PC-9 (cell line): ENCODE data around the gene DCP1B. TPM values are rescaled to one million over a fixed set of nuclear protein-coding genes. Genes with fewer than 3 reads are reported as not detected.

Experiments
- BruUV-seq: library from RNA; stranded (reverse); fragments of 400-500 nt; replicated peaks from 2 replicates; lab custom pipeline; 2021; lab: Mats Ljungman, UMichigan
- CTCF ChIA-PET: fragments of 300-600 bp; sonication (Branson Sonifier 250); formaldehyde crosslinking; loops from one replicate; lab custom pipeline; 2022; ENCODE audit warnings: antibody characterized with exemption; lab: Charles Lee
- POLR2A ChIA-PET: fragments of 300-600 bp; sonication (Branson Sonifier 250); formaldehyde crosslinking; loops from one replicate; lab custom pipeline; 2022; ENCODE audit warnings: antibody characterized with exemption; ENCODE audit not compliant: unreplicated experiment; lab: Charles Lee
- DNase-seq, 2 experiments: peaks; one replicate each; pipeline versions ENCODE4 v3.0.0 to v3.0.0-alpha.2; 2015 to 2022; ENCODE audit warnings: mixed read lengths in 1 of 2
- H2AFZ ChIP-seq: fragments of 200-600 bp; sonication (generic); 2 replicates; pipeline ENCODE4 v1.8.1; 2017; ENCODE audit warnings: antibody characterized with exemption
- H3F3A ChIP-seq: fragments of 200-600 bp; sonication (generic); 2 replicates; pipeline ENCODE4 v1.8.1; 2017; ENCODE audit warnings: antibody characterized with exemption, mild to moderate bottlenecking, low read depth; ENCODE audit not compliant: insufficient read depth
- H3K27ac ChIP-seq: fragments of 200-600 bp; sonication (generic); 2 replicates; pipeline ENCODE4 v1.6.1; 2016; ENCODE audit warnings: mixed run types
- H3K27me3 ChIP-seq: fragments of 200-600 bp; sonication (generic); 2 replicates; pipeline ENCODE4 v1.6.1; 2016; ENCODE audit warnings: low read depth, mixed run types; ENCODE audit not compliant: insufficient read depth
- H3K36me3 ChIP-seq: fragments of 200-600 bp; sonication (generic); 2 replicates; pipeline ENCODE4 v1.6.1; 2016; ENCODE audit warnings: low read depth, mixed run types
- H3K4me1 ChIP-seq: fragments of 200-600 bp; sonication (generic); replicated peaks from 2 replicates; pipeline ENCODE4 v1.6.1; 2016; ENCODE audit warnings: mixed run types; ENCODE audit not compliant: insufficient read depth
- H3K4me2 ChIP-seq: fragments of 200-600 bp; sonication (generic); 2 replicates; pipeline ENCODE4 v1.6.1; 2017; ENCODE audit warnings: mixed run types
- H3K4me3 ChIP-seq: fragments of 200-600 bp; sonication (generic); 2 replicates; pipeline ENCODE4 v1.6.1; 2016; ENCODE audit warnings: mixed run types
- H3K79me2 ChIP-seq: fragments of 200-600 bp; sonication (generic); 2 replicates; pipeline ENCODE4 v1.6.1; 2017; ENCODE audit warnings: low read depth, mixed run types
- H3K9me2 ChIP-seq: fragments of 200-600 bp; sonication (generic); 2 replicates; pipeline ENCODE4 v1.8.1; 2017; ENCODE audit warnings: mild to moderate bottlenecking; ENCODE audit not compliant: insufficient read depth
- H3K9me3 ChIP-seq: fragments of 200-600 bp; sonication (generic); 2 replicates; pipeline ENCODE4 v1.8.1; 2016; ENCODE audit warnings: low read depth; ENCODE audit not compliant: insufficient read depth
- H4K20me1 ChIP-seq: fragments of 200-600 bp; sonication (generic); 2 replicates; pipeline ENCODE4 v1.8.1; 2017; ENCODE audit not compliant: insufficient read depth
- CTCF ChIP-seq: fragments of 200-600 bp; sonication (generic); conservative IDR thresholded peaks from 2 replicates; pipeline ENCODE4 v1.6.1; 2017; ENCODE audit warnings: mixed run types, antibody characterized with exemption, mild to moderate bottlenecking, moderate library complexity
- EZH2 ChIP-seq: fragments of 200-600 bp; sonication (generic); IDR thresholded peaks from 2 replicates; pipeline ENCODE4 v1.8.0; 2017; ENCODE audit warnings: antibody characterized with exemption, low read depth
- intact Hi-C: fragments of 100-400 bp; cut with micrococcal nuclease; formaldehyde crosslinking; loops from one replicate; pipeline ENCODE4 v1.10.0; 2022; ENCODE audit not compliant: unreplicated experiment
- total RNA-seq: library from RNA; stranded (reverse); gene quantifications from 2 replicates; pipeline ENCODE4 v1.2.3, GENCODE V29; 2021

Gene DCP1B
- total RNA-seq, 1 experiment from 2014 or later = 6.8 TPM

- no TSS peak for BruUV-seq
- CTCF ChIA-PET = no interaction called here
Measured at GRCh38 chr12:1908758-1909157, 95.5 kb downstream of the DCP1B start.

GRCh38 chr12:1907652-1908611, 96.3 kb downstream of the DCP1B start:
- intact Hi-C loops = no loop called here
- peak in 1 of 2 experiments; percentile 31 for DNase-seq
- H3K79me2 ChIP-seq = no peaks in the 10 kb centered on the region
- H3K9me3 ChIP-seq = no peaks in the 10 kb centered on the region; the same call in 1 of the 2 replicates
- BruUV-seq = no TSS peak
- no peaks in the 10 kb centered on the region for H3K36me3 ChIP-seq
- no peaks in the 10 kb centered on the region for H3K9me2 ChIP-seq
- no peaks in the 10 kb centered on the region; the same call in 1 of the 2 replicates for H3K27me3 ChIP-seq
- POLR2A ChIA-PET = no interaction called here
- H2AFZ ChIP-seq = no peak overlapping the region
- H3F3A ChIP-seq = no peaks in the 10 kb centered on the region
- H3K4me1 ChIP-seq = 0 out of 2 replicates have a peak, but pooled peaks cover 4% of the 10 kb centered on the region
- H3K27ac ChIP-seq = no peak overlapping the region
- no peak overlapping the region for H3K4me3 ChIP-seq
- H3K4me2 ChIP-seq = no peak overlapping the region
- TF ChIP-seq CTCF = no peak
- no peak for TF ChIP-seq EZH2
- no peaks in the 10 kb centered on the region for H4K20me1 ChIP-seq
- CTCF ChIA-PET = no interaction called here

More at GRCh38 chr12:1908758-1909157, 95.5 kb downstream of the DCP1B start:
- no peak overlapping the region for H3K27ac ChIP-seq
- no peak for DNase-seq
- intact Hi-C loops = no loop called here
- no peaks in the 10 kb centered on the region for H3K36me3 ChIP-seq
- H3K4me1 ChIP-seq = 0 out of 2 replicates have a peak, but pooled peaks cover 4% of the 10 kb centered on the region
- no peak overlapping the region for H2AFZ ChIP-seq
- no peaks in the 10 kb centered on the region; the same call in 1 of the 2 replicates for H3K27me3 ChIP-seq
- no peaks in the 10 kb centered on the region for H4K20me1 ChIP-seq
- POLR2A ChIA-PET = no interaction called here
- TF ChIP-seq EZH2 (no peak), CTCF (no peak)
- H3F3A ChIP-seq = no peaks in the 10 kb centered on the region
- no peaks in the 10 kb centered on the region; the same call in 1 of the 2 replicates for H3K9me3 ChIP-seq
- H3K79me2 ChIP-seq = no peaks in the 10 kb centered on the region
- H3K4me3 ChIP-seq = no peak overlapping the region
- H3K4me2 ChIP-seq = no peak overlapping the region
- H3K9me2 ChIP-seq = no peaks in the 10 kb centered on the region

GRCh38 chr12:1906579-1906978, 97.7 kb downstream of the DCP1B start:
- no TSS peak for BruUV-seq

More at GRCh38 chr12:1906579-1906978, 97.7 kb downstream of the DCP1B start:
- H3K4me1 ChIP-seq = no peaks in the 10 kb centered on the region
- H3K36me3 ChIP-seq = no peaks in the 10 kb centered on the region
- no peak overlapping the region for H2AFZ ChIP-seq
- H3K4me3 ChIP-seq = no peak overlapping the region
- H3F3A ChIP-seq = no peaks in the 10 kb centered on the region
- no peak overlapping the region for H3K27ac ChIP-seq
- no peak overlapping the region for H3K4me2 ChIP-seq
- H4K20me1 ChIP-seq = no peaks in the 10 kb centered on the region
- ChIA-PET CTCF (no interaction called here), POLR2A (no interaction called here)
- intact Hi-C loops = no loop called here
- no peaks in the 10 kb centered on the region for H3K79me2 ChIP-seq
- no peak for DNase-seq
- no peaks in the 10 kb centered on the region; the same call in 1 of the 2 replicates for H3K9me3 ChIP-seq
- no peaks in the 10 kb centered on the region for H3K9me2 ChIP-seq
- no peak for TF ChIP-seq CTCF
- TF ChIP-seq EZH2 = no peak
- no peaks in the 10 kb centered on the region; the same call in 1 of the 2 replicates for H3K27me3 ChIP-seq
